HG02840 (cell line): ENCODE data around the gene PLAU.
"Not testable (repeated sequence)": the region's sequence is repeated elsewhere in the genome, so short reads cannot be mapped to it uniquely, and the experiment has no call there.

Experiments used
- ATAC-seq: cut with Tn5 transposase; IDR thresholded peaks from one replicate; pipeline ENCODE4 v1.9.1; 2021; ENCODE audit warnings: mild to moderate bottlenecking, moderate library complexity, moderate number of reproducible peaks; ENCODE audit not compliant: unreplicated experiment, low FRiP score

The PLAU gene

GRCh38 chr10:73876157-73876556 lies 34.8 kb upstream of the PLAU start:
- no peak for ATAC-seq

- ATAC-seq, result no peak
Measured at GRCh38 chr10:73876566-73876965, 34.4 kb upstream of the PLAU start.

GRCh38 chr10:73876971-73877370 lies 34.0 kb upstream of the PLAU start:
- no peak for ATAC-seq

GRCh38 chr10:73877533-73878160 lies 33.3 kb upstream of the PLAU start:
- no peak for ATAC-seq

- no peak for ATAC-seq
Measured at GRCh38 chr10:73878365-73878764, 32.6 kb upstream of the PLAU start.

GRCh38 chr10:73879296-73880173 lies 31.4 kb upstream of the PLAU start:
- ATAC-seq, result peak; percentile 64

- no peak for ATAC-seq
Measured at GRCh38 chr10:73881221-73881919, 29.6 kb upstream of the PLAU start.

GRCh38 chr10:73884017-73884416 lies 26.9 kb upstream of the PLAU start:
- no peak for ATAC-seq

GRCh38 chr10:73886085-73886529 lies 24.8 kb upstream of the PLAU start:
- ATAC-seq, result peak; percentile 57

- no peak for ATAC-seq
Measured at GRCh38 chr10:73886661-73887293, 24.2 kb upstream of the PLAU start.

GRCh38 chr10:73887294-73888039 lies 23.5 kb upstream of the PLAU start:
- ATAC-seq, result no peak

- ATAC-seq, result no peak
Measured at GRCh38 chr10:73888514-73888913, 22.4 kb upstream of the PLAU start.

- no peak for ATAC-seq
Measured at GRCh38 chr10:73889014-73889413, 21.9 kb upstream of the PLAU start.

GRCh38 chr10:73889416-73889815 lies 21.5 kb upstream of the PLAU start:
- ATAC-seq, result not testable (repeated sequence)

- ATAC-seq, result no peak
Measured at GRCh38 chr10:73890261-73890660, 20.7 kb upstream of the PLAU start.

GRCh38 chr10:73890830-73891229 lies 20.1 kb upstream of the PLAU start:
- not testable (repeated sequence) for ATAC-seq

- no peak for ATAC-seq
Measured at GRCh38 chr10:73891540-73891939, 19.4 kb upstream of the PLAU start.

- ATAC-seq, result no peak
Measured at GRCh38 chr10:73892310-73893030, 18.5 kb upstream of the PLAU start.

- ATAC-seq, result no peak
Measured at GRCh38 chr10:73893426-73893825, 17.5 kb upstream of the PLAU start.
